COLO829 (cell line): ENCODE data around the gene BRF1.
"Not testable (repeated sequence)": the region's sequence is repeated elsewhere in the genome, so short reads cannot be mapped to it uniquely, and the experiment has no call there.

Experiments used
- DNase-seq: peaks from one replicate; pipeline ENCODE4 v3.0.0; 2012; ENCODE audit warnings: low spot score

The BRF1 gene

DNA sequence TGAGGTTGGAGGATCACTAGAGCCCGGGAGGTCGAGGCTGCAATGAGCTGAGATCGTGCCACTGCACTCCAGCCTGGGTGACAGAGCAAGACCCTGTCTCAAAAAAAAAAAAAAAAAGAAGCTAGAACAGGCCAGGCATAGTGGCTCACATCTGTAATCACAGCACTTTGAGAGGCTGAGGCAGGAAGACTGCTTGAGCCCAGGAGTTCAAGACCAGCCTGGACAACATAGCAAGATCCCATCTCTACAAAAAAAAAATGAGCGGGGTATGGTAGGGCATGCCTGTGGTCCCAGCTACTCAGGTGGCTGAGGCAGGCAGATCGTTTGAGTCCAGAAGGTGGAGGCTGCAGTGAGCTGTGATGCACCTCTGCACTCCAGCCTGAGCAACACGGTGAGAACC lies 11.9 kb downstream of the BRF1 start:
- not testable (repeated sequence) for DNase-seq

DNA sequence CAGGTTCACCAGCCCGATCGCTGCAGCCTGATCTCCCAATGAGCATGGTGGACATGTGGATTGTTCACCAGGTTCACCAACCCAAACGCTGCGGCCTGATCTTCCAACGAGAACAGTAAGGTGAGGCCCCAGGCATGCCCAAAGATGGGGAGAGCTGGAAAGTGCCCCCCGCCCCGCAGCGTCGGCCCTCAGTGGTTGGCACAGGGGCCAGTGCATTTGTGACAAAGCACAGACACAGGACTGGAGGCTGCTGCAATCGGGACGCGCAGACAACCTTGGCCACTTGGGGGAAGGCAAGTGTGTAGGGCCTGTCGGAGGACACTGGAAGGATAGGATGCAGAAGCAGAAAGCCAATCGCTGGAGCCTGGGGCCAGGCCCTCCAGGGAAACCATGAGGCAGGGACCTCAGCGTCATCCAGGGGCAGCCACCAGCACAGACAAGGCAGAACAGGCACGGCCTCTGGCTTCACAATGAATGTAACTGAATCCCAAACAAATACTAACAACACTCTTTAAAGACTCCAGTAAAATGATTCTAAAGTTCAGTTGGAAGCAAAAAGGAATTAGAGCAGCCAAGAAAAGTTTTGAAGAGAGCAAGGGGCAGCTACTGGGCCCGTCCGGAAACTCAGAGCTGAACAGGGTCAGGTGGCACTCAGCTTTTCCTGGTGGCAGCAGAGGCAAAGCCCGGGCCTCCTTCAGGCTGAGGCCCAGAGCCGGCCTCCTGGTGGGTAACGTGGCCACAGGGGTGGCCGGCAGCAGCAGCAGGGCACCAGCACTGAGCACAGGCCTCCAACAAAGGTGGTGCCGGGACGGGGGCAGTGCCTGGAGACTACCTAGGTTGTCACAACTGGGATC lies 13.3 kb downstream of the BRF1 start:
- no peak for DNase-seq

DNA sequence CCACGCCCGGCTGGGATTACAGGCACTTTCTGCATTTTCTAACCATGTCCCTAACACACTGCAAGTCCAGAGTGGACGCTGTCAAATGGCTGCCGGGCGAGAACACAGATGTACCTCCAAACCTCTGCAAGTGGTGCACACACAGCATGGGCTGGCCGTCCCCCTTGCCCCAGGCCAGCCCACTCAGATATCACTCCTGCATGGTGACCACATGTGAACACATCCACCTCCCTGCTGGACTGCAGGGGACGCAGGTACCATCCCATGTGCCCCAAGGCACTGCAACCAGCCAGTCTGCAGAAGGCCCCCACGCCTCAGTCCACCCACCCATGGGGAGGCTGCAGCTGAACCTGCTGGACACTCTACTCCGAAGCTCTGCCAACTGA lies 14.0 kb downstream of the BRF1 start:
- DNase-seq: no peak

DNA sequence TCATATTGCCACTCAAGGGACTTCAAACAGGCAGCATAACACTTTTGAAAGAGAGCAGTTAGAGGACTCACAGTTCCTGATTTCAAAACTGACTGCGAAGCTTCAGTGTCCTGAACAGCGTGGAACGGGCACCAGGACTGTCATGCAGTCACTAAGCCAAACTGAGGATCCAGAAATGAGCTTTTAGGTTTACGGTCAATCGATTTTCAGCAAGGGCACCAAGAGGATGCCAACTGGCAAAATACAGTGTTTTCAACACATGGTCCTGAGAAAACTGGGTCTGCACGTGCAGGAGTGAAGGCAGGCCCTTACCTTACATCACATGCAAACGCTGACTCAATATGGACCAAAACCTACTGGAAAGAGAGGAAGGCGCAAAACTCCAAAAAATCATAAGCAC lies 15.6 kb downstream of the BRF1 start:
- no peak for DNase-seq

DNA sequence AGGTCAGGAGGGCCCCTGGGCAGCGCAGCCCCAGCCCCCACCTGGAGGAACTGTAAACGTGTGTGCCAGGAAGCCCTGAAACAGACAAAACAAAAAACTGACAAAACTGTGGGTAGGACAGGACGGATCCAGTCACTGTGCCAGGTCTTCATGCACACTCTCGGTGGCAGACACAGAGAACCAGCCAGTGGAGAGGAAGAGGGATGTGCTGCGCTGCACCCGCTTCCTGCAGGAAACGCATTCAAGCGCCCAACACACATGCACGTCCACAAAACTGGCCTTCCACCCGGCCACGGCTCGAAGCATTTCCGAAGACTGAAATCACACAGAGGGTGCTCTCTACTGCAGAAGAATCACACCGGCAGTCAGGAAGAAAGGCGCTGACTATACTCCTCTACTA lies 16.9 kb downstream of the BRF1 start:
- no peak for DNase-seq

DNA sequence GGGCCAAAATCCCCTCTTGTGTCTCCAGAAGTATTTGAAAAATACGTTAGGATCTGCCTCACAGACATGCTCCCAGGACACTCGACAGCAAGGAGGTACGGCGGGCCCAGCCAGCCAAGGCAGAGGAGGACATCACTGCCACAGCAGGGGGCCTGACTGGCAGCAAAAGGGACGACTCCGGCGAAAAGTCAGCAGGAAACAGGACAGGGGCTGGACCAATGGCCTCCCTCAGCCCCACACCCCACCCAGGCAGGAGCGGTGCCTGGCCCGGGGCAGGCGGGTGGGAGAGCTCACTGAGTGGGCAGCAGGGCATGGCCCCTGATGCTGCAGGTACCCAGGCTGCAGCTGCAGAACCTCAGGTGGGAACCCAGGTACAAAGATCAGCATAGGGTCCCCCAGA lies 17.8 kb downstream of the BRF1 start:
- DNase-seq: no peak

DNA sequence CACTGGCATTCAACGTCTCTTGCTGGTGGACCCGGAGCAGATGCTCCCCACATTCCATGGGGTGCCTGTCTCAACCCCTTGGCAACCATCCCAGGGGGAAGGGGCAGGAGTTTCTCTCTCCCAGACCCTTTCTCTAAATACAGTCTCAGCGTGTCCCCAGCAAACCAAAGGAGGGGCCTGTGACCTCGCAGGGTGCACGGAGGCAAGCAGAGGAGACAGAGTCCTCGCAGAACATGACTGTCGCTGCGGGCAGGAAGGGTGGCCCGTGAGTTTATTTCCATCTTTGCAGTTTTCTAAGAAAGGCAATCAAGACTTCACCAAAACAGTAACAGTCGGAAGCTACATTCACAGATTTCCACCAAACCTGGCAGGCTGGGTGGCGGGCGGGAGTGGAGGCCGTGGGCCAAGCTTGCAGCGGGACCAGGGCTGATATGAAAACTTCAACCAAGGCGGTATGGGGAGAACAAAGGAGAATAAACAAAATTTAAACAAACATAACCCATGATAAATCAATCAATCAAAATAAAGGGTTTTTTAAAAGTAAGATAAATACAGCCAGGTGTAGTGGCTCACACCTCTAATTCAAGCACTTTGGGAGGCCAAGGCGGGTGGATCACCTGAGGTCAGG lies 18.6 kb downstream of the BRF1 start:
- DNase-seq: no peak

DNA sequence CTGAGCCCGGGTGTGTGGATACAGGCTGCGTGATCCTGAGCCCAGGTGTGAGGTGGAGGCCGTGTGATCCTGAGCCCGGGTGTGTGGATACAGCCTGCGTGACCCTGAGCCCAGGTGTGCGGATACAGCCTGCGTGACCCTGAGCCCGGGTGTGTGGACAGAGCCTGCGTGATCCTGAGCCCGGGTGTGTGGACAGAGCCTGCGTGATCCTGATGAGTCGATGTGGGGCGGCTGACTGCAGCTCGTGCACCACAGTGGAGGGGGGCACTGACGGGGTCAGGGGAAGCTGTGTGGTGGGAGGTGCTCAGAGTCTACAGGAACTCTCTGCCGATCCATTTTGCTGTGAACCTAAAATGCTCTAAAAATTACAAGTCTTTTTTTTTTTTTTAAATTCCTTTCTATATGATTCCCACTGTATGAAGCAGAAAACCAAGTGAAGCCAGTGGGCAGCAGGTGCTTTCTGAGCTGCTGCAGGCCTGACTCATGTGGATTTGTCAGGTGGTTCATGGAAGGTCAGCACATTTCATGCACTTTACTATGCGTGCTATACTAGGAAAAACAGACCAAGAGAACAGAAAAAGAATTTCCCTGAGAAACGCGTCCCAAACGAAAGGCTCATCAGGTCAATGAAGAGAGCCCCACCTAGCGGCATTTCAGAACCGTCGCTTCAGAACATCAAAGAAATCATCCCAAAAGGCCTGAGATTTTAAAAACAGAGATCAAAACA lies 19.3 kb downstream of the BRF1 start:
- DNase-seq: no peak

DNA sequence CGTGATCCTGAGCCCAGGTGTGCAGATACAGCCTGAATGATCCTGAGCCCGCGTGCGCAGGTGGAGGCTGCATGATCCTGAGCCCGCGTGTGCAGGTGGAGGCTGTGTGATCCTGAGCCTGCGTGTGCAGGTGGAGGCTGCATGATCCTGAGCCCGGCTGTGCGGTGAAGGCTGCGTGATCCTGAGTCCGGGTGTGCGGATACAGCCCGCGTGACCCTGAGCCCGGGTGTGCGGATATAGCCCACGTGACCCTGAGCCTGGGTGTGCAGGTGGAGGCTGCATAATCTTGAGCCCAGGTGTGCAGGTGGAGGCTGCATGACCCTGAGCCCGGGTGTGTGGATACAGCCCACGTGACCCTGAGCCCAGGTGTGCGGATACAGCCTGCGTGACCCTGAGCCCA lies 20.3 kb downstream of the BRF1 start:
- no peak for DNase-seq

DNA sequence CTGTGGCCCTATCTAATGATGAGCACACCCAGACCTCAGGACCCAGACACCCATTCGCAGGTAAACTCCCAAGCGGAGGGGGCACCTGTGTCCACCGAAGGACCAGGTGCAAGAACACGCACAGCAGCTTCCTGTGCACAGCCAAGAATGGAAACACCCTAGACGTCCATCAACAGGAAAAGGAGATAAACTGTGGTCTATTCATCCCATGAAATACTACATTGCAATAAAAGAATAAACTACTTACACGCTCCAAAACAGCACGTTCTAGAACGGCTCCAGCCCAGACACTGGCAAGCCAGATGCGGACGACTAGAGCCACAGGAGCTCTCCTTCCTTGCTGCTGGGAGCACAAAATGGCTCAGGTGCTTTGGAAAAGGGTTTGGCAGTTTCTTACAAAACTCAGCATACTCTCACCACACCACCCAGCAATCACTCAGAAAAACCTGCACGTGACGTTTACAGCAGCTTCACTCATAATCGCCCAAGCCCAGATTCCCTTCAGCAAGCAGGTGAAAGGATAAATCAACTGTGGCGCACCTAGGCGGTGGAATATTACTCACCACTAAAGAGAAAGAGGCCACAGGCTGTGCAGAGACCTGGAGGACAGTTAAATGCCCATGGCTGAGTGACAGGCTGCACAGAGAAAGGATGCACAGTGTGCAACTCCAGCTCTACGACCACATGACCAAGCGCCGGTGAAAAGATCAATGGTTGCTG lies 21.0 kb downstream of the BRF1 start:
- no peak for DNase-seq

DNA sequence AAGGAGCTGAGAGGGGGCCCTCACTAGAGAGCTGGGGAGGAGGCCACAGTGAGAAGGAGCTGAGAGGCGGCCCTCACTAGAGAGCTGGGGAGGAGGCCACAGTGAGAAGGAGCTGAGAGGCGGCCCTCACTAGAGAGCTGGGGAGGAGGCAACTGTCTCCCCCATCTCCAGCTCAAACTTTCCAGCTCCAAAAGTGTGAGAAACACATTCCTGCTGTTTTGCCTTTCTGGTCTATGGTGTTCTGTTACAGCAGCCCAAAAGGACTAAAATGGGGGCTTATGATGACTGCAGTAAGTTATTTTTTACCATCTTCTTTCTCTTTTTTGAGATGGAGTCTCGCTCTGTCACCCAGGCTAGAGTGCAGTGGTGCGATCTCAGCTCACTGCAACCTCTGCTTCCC lies 23.4 kb downstream of the BRF1 start:
- not testable (repeated sequence) for DNase-seq

DNA sequence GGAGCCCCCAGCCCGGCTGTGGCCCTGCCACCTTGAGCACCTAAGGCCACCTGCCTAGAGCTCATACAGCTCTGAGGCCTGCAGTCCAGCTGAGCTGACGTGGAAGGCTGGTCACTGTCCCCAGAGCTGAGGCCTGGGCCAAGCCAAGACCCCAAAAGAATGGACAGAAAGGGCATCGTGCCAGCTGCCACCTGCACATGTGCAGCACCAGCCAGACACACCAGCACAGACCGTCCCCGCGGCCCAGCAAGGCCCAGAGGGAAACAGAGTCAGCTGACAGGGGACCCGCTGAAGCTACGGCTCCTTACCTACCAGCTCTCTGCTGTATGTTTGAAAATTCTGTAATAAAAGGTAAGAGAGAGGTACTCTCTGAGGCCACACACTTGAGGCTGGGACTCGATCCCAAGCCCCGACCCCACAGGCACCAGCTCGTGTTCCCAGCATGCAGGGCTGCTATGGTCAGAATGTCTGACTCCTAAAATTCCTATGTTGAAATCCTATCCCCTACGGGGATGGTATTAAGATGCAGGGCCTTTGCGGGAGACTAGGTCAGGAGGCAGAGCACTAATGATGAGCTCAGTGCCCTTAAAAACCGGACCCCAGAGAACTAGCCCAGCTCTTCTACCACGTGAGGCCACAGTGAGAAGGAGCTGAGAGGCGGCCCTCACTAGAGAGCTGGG lies 25.4 kb downstream of the BRF1 start:
- DNase-seq: no peak

DNA sequence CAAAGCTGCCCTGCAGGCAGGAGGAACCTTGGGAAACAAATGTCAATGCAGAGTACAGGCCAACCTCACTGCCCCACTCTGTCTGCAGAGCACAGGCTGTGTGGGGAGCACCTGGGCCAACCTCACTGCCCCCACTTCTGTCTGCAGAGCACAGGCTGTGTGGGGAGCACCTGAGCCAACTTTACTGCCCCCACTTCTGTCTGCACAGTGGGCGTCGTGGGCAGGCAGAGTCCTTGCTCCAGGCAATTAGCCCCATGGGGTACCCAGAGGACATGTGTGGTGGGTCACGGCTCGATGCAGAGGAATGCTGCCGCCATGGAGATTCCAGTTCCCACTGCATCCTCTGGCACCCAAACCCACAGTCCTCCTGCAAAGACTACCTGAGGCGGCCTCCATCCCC lies 26.2 kb downstream of the BRF1 start:
- DNase-seq: no peak

DNA sequence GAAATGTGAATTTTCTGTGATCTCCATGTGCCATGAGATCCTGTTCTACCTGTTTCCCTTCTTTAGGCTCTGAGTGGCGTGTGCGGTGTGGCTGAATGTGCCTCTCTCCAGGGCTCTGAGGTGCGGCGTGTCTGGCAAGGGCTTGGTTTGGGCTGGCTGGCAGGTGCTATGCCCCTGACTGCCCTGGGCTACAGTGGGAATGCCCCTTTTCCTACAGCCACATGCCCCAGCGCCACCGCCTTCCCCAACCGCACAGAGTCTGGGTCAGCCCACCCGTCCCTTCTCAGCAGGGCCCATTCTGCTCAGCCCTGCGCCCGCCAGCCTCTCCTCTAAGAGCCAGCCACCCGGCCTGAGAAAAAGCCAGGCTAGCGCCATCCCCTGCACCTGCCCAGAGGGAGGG lies 27.7 kb downstream of the BRF1 start:
- no peak for DNase-seq

DNA sequence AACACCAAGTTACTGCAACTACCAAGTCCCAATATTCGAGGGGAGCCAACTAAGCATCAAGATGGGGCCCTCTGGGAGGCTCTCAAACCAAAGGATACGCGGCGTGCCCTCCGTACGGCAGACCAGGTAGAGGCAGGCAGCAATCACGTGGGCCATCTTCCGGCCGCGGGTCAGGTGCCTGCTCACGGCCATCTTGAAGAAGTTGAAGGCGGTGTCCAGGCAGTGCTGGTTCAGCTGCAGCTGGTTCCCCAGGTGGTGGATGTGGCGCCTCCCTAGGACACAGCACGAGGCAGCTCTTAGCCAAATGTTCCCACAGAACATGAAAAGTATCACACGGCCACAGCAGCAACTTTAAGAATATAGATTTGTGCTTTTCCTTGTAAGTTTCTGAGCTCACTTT lies 28.2 kb downstream of the BRF1 start:
- DNase-seq: no peak

DNA sequence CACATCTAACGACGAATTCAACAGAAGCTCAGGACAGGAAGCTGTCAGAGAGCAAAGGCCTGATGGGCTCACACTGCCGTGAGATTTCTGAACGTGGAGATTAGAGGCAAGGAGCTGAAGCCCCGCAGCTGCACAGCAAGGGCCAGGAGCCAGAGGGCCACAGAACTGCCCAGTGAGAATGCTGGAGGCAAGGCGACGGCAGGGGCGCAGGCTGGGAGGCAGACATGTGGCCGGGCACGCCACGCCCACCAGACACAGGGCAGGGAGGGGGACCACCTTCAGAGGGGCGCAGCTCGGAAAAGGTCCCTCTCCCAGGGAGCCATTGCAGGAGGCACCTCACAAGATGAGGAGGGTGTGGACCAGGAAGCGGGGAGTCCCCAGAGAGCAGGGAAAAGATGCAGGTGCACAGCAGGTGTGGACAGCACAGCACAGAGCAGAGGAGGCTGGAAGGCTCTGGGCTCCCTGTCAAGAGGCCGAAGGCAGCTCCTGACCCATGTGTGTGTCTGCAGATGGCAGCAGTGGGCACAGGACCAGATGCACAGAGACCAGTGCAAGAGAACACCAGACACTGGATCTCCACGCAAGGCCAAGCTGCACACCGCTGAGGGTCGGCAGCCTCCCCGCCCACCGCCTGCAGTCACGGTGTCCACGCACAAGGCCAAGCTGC lies 29.4 kb downstream of the BRF1 start:
- DNase-seq: no peak

DNA sequence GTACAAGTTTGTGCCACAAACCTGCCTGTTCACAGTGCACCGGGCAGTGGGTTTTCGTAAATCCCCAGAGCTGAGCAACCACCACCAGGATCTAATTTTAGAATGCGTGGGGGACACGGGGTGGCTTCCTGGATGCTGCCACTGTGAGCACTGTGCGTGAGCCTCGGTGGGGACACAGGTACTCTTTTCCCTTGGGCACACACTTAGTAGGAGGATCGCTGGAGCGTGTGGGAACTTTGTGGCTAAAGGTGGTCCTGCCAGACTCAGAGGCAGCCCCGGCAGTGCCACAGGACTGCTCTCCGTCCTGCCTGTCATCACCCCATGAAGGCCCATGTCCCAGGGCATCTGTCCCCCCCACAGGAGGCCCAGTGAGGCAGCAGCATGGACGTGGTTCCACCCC lies 31.4 kb downstream of the BRF1 start:
- DNase-seq: no peak

DNA sequence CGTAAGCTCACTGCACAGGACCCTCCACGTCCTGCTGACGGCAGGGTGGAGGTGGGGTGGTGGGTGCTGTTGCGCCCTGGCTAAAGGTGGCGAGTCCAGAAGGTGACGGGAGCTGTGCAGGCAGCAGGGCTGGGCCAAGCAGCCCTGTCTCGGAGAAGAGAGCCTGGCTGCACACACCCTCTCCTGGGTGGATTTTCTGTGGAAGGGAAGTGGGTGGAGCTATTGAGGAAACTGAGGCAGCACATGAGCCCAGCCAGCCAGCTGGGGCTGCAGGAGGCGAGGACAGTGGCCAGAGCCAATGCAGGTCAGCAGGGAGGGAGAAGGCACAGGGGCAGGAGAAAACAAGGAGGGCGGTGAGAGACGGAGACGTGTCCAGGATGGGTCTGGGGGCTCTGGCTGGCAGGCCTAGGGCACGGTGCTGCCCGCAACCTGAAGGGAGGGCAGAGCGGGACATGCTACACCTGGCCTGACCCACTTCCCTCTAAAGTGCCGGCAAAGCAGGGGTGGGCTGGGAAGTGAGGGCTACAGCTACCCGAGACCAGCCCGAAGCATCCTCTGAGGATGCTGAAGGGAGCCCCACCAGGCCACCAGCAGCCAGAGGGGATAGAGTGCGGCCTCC lies 32.0 kb downstream of the BRF1 start:
- DNase-seq: no peak

DNA sequence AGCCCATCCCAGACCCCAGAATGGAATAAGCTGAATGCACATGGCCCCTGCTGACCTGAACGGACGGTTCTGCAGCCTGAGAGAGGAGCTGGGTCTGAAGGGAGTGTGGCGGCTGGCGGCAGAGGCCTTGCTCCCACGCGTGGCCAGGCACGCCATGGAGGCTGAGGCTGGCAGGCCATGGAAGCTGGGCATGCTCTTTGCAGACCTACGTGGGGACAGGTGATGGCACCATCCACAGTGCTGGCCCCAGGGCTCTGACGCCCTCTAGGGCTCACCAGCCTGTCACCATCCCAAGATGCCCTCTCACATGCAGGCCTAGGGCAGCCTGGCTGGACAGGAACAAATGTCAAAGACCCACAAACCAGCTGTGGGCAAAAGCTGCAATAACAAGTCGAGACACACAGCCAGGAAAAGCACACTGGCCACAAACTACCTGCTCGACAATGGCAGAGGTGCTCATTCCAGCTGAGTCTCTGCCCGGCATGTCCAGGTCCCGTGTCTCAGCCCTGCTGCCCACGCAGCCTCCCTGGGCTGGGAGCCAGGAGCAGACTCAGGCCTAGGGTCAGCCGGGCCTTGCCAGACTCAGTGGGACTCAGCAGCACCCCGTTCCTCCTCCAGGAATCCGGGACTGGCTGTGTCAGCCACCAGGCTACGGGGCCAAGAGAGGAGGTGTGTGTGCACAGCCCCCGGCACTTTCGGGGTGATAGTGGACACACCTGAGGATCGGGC lies 32.8 kb downstream of the BRF1 start:
- DNase-seq: no peak

DNA sequence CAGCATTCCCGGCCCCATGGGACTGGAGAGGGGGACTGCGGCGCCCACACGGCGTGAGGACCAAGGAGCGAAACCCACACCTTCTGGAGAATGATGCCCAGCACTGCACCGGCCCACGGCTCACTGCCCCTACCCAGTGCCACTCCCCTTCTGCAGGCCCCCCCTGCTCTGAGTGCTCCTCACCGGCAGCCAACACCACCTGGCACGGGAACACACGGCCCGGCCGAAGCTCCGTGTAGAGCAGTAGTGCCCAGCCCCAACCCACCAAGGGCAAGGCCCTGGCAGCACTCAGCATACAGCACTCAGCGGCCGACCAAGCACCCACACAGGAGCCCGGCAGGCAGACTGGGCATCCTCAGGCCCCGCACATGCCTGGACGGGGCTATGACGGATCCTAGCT lies 39.0 kb downstream of the BRF1 start:
- DNase-seq: no peak
